GM23248 (cell line): ENCODE measurements around the gene SPOCD1. TPM values are rescaled to one million over a fixed set of nuclear protein-coding genes. Genes with fewer than 3 reads are reported as not detected.
A peak's percentile ranks its signal among the peaks of the same experiment; 100 is the strongest.

Source experiments
- DNase-seq: peaks from one replicate; pipeline ENCODE4 v3.0.0-alpha.2; 2015
- H2AFZ ChIP-seq: fragments of 200-600 bp; sonication (generic); 2 replicates; pipeline ENCODE4 v1.6.1; 2016; ENCODE audit warnings: antibody characterized with exemption
- H3F3A ChIP-seq: fragments of 200-600 bp; sonication (generic); 2 replicates; pipeline ENCODE4 v1.6.1; 2016; ENCODE audit warnings: mild to moderate bottlenecking, antibody characterized with exemption, mixed run types; ENCODE audit not compliant: insufficient read depth
- H3K27ac ChIP-seq: fragments of 200-600 bp; sonication (generic); 2 replicates; pipeline ENCODE4 v1.5.1; 2016; ENCODE audit warnings: mild to moderate bottlenecking
- H3K27me3 ChIP-seq: fragments of 200-600 bp; sonication (generic); replicated peaks from 2 replicates; pipeline ENCODE4 v1.6.1; 2016; ENCODE audit warnings: mild to moderate bottlenecking; ENCODE audit not compliant: insufficient read depth
- H3K36me3 ChIP-seq: fragments of 200-600 bp; sonication (generic); 2 replicates; pipeline ENCODE4 v1.6.1; 2016; ENCODE audit warnings: low read depth, mild to moderate bottlenecking
- H3K4me1 ChIP-seq: fragments of 200-600 bp; sonication (generic); 2 replicates; pipeline ENCODE4 v1.6.1; 2016; ENCODE audit warnings: mild to moderate bottlenecking; ENCODE audit not compliant: insufficient read depth
- H3K4me2 ChIP-seq: fragments of 200-600 bp; sonication (generic); one replicate; pipeline ENCODE4 v1.6.1; 2016; ENCODE audit warnings: mild to moderate bottlenecking; ENCODE audit not compliant: unreplicated experiment
- H3K4me3 ChIP-seq: fragments of 200-600 bp; sonication (generic); 2 replicates; pipeline ENCODE4 v1.5.1; 2016; ENCODE audit warnings: mild to moderate bottlenecking
- H3K79me2 ChIP-seq: fragments of 200-600 bp; sonication (generic); 2 replicates; pipeline ENCODE4 v1.6.1; 2016; ENCODE audit warnings: mild to moderate bottlenecking; ENCODE audit not compliant: insufficient read depth
- H3K9ac ChIP-seq: fragments of 200-600 bp; sonication (generic); 2 replicates; pipeline ENCODE4 v1.6.1; 2016; ENCODE audit warnings: mild to moderate bottlenecking
- H3K9me2 ChIP-seq: fragments of 200-600 bp; sonication (generic); 2 replicates; pipeline ENCODE4 v1.6.1; 2016; ENCODE audit warnings: mixed run types, mild to moderate bottlenecking, moderate library complexity; ENCODE audit not compliant: insufficient read depth
- H3K9me3 ChIP-seq: fragments of 200-600 bp; sonication (generic); one replicate; pipeline ENCODE4 v1.6.1; 2017; ENCODE audit warnings: low read depth
- H4K20me1 ChIP-seq: fragments of 200-600 bp; sonication (generic); 2 replicates; pipeline ENCODE4 v1.6.0; 2016; ENCODE audit not compliant: insufficient read depth
- EZH2 ChIP-seq: fragments of 200-600 bp; sonication (generic); IDR thresholded peaks from 2 replicates; pipeline ENCODE4 v1.6.1; 2018; ENCODE audit warnings: antibody characterized with exemption, mild to moderate bottlenecking; ENCODE audit not compliant: insufficient read depth, poor library complexity, severe bottlenecking
- EZH2phosphoT487 ChIP-seq: fragments of 200-600 bp; sonication (generic); IDR thresholded peaks from 2 replicates; pipeline ENCODE4 v1.6.1; 2018; ENCODE audit warnings: antibody characterized with exemption, moderate library complexity, mild to moderate bottlenecking, low read depth; ENCODE audit not compliant: insufficient read depth
- WGBS, 2 experiments: methylation state at CpG; one replicate each; pipeline ENCODE4 v1.1.6; 2015 to 2017; ENCODE audit warnings: low lambda C conversion rate in 2 of 2, low coverage in 1 of 2; ENCODE audit errors: missing lambda C conversion rate in 2 of 2; 5-methylcytosine and 5-hydroxymethylcytosine counted together
- in situ Hi-C: fragments of 300-500 bp; cut with MboI; formaldehyde crosslinking; loops from 2 replicates; pipeline ENCODE4 v1.15.0; 2020
- polyA plus RNA-seq: library from polyadenylated mRNA; unstranded; fragments of >200 nt; fragmentation: Nextera tagmentation; extraction: Ambion mirVana; gene quantifications from 2 replicates; pipeline ENCODE4 v1.2.1, GENCODE V29; 2016
- total RNA-seq: library from RNA; depleted of rRNA; stranded (reverse); fragments of >200 nt; shearing (Covaris generic); gene quantifications from 2 replicates; pipeline ENCODE4 v1.2.3, GENCODE V29; 2014

The SPOCD1 gene
- total and polyA plus RNA-seq, 2 experiments from 2014 or later, result 27.9 to 43.0 TPM

DNA sequence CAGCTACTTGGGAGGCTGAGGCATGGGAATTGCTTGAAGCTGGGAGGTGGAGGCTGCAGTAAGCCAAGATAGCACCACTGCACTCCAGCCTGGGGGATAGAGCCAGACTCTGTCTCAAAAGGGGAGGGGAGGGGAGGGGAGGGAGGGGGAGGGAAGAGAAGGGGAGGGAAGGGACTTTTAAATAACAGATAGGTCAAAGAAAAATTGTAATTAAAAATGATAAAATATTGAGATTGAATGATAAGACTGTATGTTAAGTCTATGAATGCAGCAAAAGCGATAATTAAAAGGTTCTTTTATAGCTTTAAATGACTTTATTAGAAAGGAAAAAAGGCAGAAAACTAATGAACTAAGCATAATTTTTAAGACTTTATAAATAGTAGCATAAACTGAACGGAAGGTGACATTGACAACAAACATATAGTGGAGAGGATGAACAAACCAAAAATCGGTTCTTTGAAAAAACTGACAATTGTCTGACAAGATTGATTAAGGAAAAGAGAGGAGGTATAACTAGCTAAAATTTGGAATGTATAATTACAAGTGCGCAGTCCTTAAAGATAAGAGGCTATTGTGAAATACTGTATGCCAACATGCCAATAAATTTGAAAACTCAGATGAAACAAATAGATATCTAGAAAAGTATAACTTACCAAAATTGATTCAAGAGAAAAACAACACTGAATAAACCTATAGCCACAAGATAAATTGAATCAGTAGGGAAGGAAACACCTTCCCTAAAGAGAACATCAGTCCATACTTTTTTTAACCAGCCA is 8.4 kb downstream of the SPOCD1 start:
- in situ Hi-C loops, result no loop called here
- H3K9ac ChIP-seq, result no peak overlapping the region
- H3K79me2 ChIP-seq, result no peaks in the 10 kb centered on the region
- H3K27me3 ChIP-seq, result no peaks in the 10 kb centered on the region
- H3K4me1 ChIP-seq, result no peaks in the 10 kb centered on the region
- peaks cover 5% of the 10 kb centered on the region; the same call in 1 of the 2 replicates for H3F3A ChIP-seq
- H3K36me3 ChIP-seq, result no peaks in the 10 kb centered on the region
- no peaks in the 10 kb centered on the region for H3K9me3 ChIP-seq
- H3K27ac ChIP-seq, result no peak overlapping the region
- no peak overlapping the region for H3K4me3 ChIP-seq
- WGBS, 2 experiments, result 81 to 83% methylated on average over 4 of the region's 4 CpGs
- no peak for TF ChIP-seq EZH2
- no peak for TF ChIP-seq EZH2phosphoT487
- no peak overlapping the region for H3K4me2 ChIP-seq
- no peak overlapping the region for H2AFZ ChIP-seq
- no peak for DNase-seq
- no peaks in the 10 kb centered on the region for H3K9me2 ChIP-seq
- no peaks in the 10 kb centered on the region for H4K20me1 ChIP-seq

DNA sequence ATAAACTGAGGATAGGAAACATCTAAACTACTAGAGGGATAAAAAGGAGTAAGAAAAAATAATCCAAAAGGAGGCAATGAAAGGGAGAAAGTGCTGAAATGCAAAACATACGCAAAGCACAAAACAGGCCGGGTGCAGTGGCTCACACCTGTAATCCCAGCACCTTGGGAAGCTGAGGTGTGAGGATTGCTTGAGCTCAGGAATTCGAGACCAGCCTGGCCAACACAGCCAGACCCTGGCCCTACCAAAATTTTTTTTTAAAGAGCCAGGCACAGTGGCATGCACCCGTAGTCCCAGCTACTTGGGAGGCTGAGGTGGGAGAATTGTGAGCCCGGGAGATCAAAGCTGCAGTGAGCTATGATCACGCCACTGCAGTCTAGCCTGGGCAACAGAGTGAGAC is 10.5 kb downstream of the SPOCD1 start:
- no peak overlapping the region for H3K9ac ChIP-seq
- no peaks in the 10 kb centered on the region for H3K36me3 ChIP-seq
- H3K4me3 ChIP-seq, result no peak overlapping the region
- H3K9me3 ChIP-seq, result no peaks in the 10 kb centered on the region
- in situ Hi-C loops, result no loop called here
- no peak for TF ChIP-seq EZH2
- TF ChIP-seq EZH2phosphoT487, result no peak
- no peak overlapping the region for H2AFZ ChIP-seq
- H3K27me3 ChIP-seq, result no peaks in the 10 kb centered on the region
- no peak overlapping the region for H3K4me2 ChIP-seq
- 83 to 84% methylated on average over 6 of the region's 6 CpGs for WGBS, 2 experiments
- H3F3A ChIP-seq, result peaks cover 10% of the 10 kb centered on the region
- no peaks in the 10 kb centered on the region for H3K9me2 ChIP-seq
- no peak for DNase-seq
- no peaks in the 10 kb centered on the region for H4K20me1 ChIP-seq
- no peaks in the 10 kb centered on the region for H3K4me1 ChIP-seq
- no peaks in the 10 kb centered on the region for H3K79me2 ChIP-seq
- no peak overlapping the region for H3K27ac ChIP-seq

DNA sequence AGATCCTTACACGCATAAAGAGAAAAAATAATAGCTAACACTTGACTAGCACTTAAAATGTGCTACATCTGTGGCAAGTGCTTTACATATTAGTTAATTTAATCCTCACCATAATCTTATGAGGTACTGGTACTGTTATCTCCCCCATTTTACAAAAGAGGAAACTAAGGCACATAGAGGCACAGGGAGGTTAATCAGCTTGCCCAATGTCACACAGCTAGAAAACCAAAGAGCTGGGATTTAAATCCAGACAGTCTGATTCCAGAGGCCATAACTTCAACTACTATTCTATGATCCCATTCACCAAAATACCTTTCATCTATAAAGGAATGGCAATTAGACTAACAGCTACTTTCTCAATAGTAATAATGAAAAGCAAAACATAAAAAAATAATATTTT is 11.7 kb downstream of the SPOCD1 start:
- in situ Hi-C loops, result no loop called here
- no peak for TF ChIP-seq EZH2phosphoT487
- no peak for TF ChIP-seq EZH2
- no peak overlapping the region for H3K9ac ChIP-seq
- no peaks in the 10 kb centered on the region for H3K79me2 ChIP-seq
- H3K4me3 ChIP-seq, result no peak overlapping the region
- H3K36me3 ChIP-seq, result no peaks in the 10 kb centered on the region
- no peak overlapping the region for H3K27ac ChIP-seq
- no peaks in the 10 kb centered on the region for H3K9me2 ChIP-seq
- peaks cover 10% of the 10 kb centered on the region for H3F3A ChIP-seq
- no peaks in the 10 kb centered on the region for H3K9me3 ChIP-seq
- H4K20me1 ChIP-seq, result no peaks in the 10 kb centered on the region
- H3K4me1 ChIP-seq, result peaks cover 4% of the 10 kb centered on the region
- H2AFZ ChIP-seq, result no peak overlapping the region
- no peak overlapping the region for H3K4me2 ChIP-seq
- no peaks in the 10 kb centered on the region for H3K27me3 ChIP-seq
- DNase-seq, result no peak
- 96 to 97% methylated on average over 1 of the region's 1 CpG for WGBS, 2 experiments

DNA sequence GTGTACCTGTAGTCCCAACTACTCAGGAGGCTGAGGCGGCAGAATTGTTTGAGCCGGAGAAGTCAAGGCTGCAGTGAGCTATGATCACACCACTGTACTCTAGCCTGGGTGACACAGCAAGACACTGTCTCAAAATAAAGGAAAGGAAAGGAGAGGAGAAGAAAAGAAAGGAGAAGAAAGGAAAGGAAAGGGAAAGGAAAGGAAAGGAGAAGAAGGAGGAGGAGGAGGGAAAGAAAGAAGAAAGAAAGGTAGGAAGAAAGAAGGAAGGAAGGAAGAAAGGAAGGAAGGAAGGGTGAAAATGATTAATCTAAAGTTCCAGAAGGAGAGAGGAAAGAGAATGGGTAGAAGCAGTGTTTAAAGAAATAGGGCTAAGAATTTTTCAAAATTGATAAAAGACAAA is 12.2 kb downstream of the SPOCD1 start:
- H2AFZ ChIP-seq, result peak overlapping the region; percentile 78; the same call in 1 of the 2 replicates
- TF ChIP-seq EZH2phosphoT487 (no peak), EZH2 (no peak)

More for the DNA sequence above, 12.2 kb downstream of the SPOCD1 start:
- Histone ChIP-seq H3K4me1 (peaks cover 8% of the 10 kb centered on the region), H3K9me3 (no peaks in the 10 kb centered on the region), H3K27me3 (no peaks in the 10 kb centered on the region), H3F3A (peaks cover 10% of the 10 kb centered on the region), H3K9me2 (no peaks in the 10 kb centered on the region), H3K27ac (no peak overlapping the region), H3K9ac (no peak overlapping the region), H3K4me2 (no peak overlapping the region), H3K79me2 (no peaks in the 10 kb centered on the region), H4K20me1 (no peaks in the 10 kb centered on the region), H3K4me3 (no peak overlapping the region), H3K36me3 (no peaks in the 10 kb centered on the region)
- 98 to 100% methylated on average over 2 of the region's 2 CpGs for WGBS, 2 experiments
- in situ Hi-C loops, result no loop called here
- no peak for DNase-seq
